K562 (cell line): ENCODE measurements around the gene ZKSCAN3. TPM values are rescaled to one million over a fixed set of nuclear protein-coding genes. Genes with fewer than 3 reads are reported as not detected.

Experiments used
- ATAC-seq: fragments of 200-7000 bp; cut with Tn5 transposase; 3 replicates; pipeline ENCODE4 v1.9.1; 2020; ENCODE audit warnings: moderate library complexity
- BruUV-seq: library from RNA; stranded (reverse); fragments of 400-500 nt; replicated peaks from 2 replicates; lab custom pipeline; 2021; lab: Mats Ljungman, UMichigan
- CTCF ChIA-PET: fragments of 300-600 bp; formaldehyde crosslinking; extraction: SDS; loops from one replicate; lab custom pipeline; 2021; ENCODE audit warnings: low intra/inter-chr PET ratio; lab: Yijun Ruan, JAX
- POLR2A ChIA-PET: fragments of 300-600, 350-650 bp; sonication (Branson Sonifier 250); formaldehyde crosslinking; extraction: SDS; loops from one replicate; lab custom pipeline; 2021; ENCODE audit warnings: antibody characterized with exemption, inconsistent platforms; lab: Yijun Ruan, JAX
- DNase-seq, 4 experiments: peaks; one replicate each; pipeline versions ENCODE4 v3.0.0 to v3.0.0-alpha.2; 2011 to 2018; ENCODE audit warnings: low spot score in 3 of 4, mixed read lengths in 3 of 4; ENCODE audit errors: extremely low read depth in 1 of 4
- FAIRE-seq: peaks from 2 replicates; lab custom pipeline; 2011; peaks lifted over from hg19 to GRCh38; lab: Jason Lieb, UNC
- H2AFZ ChIP-seq: 2 replicates; pipeline ENCODE4 v1.6.0; 2011; ENCODE audit warnings: low read depth, low read length, control low read depth, inconsistent platforms
- H3K27ac ChIP-seq: fragments of 200-600 bp; 3 replicates; pipeline ENCODE4 v1.8.0; 2011; ENCODE audit warnings: low read depth, mild to moderate bottlenecking, control low read depth, inconsistent platforms, low read length, moderate library complexity, mixed read lengths; ENCODE audit errors: extremely low read depth
- H3K27me3 ChIP-seq, 2 experiments: fragments of 300-600 bp in 1 of 2; 2 replicates in 1 of 2; 3 replicates in 1 of 2; pipeline versions ENCODE4 v1.6.0 to v1.8.0; 2011; ENCODE audit warnings: inconsistent platforms in 2 of 2, low read length in 2 of 2, mild to moderate bottlenecking in 1 of 2, mixed read lengths in 1 of 2, moderate library complexity in 1 of 2; ENCODE audit not compliant: control insufficient read depth in 2 of 2, insufficient read depth in 2 of 2
- H3K36me3 ChIP-seq: fragments of 300-600 bp; 3 replicates; pipeline ENCODE4 v1.8.0; 2011; ENCODE audit warnings: mild to moderate bottlenecking, low read length, inconsistent platforms; ENCODE audit not compliant: control insufficient read depth, insufficient read depth
- H3K4me1 ChIP-seq, 2 experiments: fragments of 200-600 bp in 1 of 2; replicated peaks in 1 of 2; 2 replicates in 1 of 2; 3 replicates in 1 of 2; pipeline versions ENCODE4 v1.5.1 to v1.8.0; 2011; ENCODE audit warnings: inconsistent platforms in 2 of 2, low read length in 2 of 2, mild to moderate bottlenecking in 1 of 2, mixed read lengths in 1 of 2, moderate library complexity in 1 of 2; ENCODE audit not compliant: control insufficient read depth in 2 of 2, insufficient read depth in 2 of 2
- H3K4me2 ChIP-seq: 2 replicates; pipeline ENCODE4 v1.6.1; 2011; ENCODE audit warnings: low read length, control low read depth, inconsistent platforms, mixed read lengths; ENCODE audit not compliant: insufficient read depth
- H3K4me3 ChIP-seq: fragments of 200-600 bp; sonication (generic), shearing (Covaris generic); 2 replicates; pipeline ENCODE4 v1.5.1; 2016; ENCODE audit warnings: control low read depth, inconsistent platforms
- H3K79me2 ChIP-seq: fragments of 200-600 bp; 3 replicates; pipeline ENCODE4 v1.8.0; 2011; ENCODE audit warnings: low read length, inconsistent platforms; ENCODE audit not compliant: control insufficient read depth, insufficient read depth
- H3K9ac ChIP-seq, 2 experiments: 2 replicates each; pipeline versions ENCODE4 v1.6.0 to v1.6.1; 2011; ENCODE audit warnings: low read depth in 2 of 2, low read length in 2 of 2, control low read depth in 1 of 2, inconsistent platforms in 1 of 2, mild to moderate bottlenecking in 1 of 2, mixed read lengths in 1 of 2; ENCODE audit not compliant: insufficient read depth in 1 of 2
- H3K9me1 ChIP-seq: one replicate; pipeline ENCODE4 v1.6.0; 2011; ENCODE audit warnings: inconsistent platforms, mild to moderate bottlenecking, low read length, moderate library complexity; ENCODE audit not compliant: control insufficient read depth, insufficient read depth
- H3K9me3 ChIP-seq: replicated peaks from 2 replicates; pipeline ENCODE4 v1.5.1; 2011; ENCODE audit warnings: low read depth, low read length, inconsistent platforms; ENCODE audit not compliant: control insufficient read depth, insufficient read depth
- H4K20me1 ChIP-seq: replicated peaks from 2 replicates; pipeline ENCODE4 v1.6.1; 2011; ENCODE audit warnings: low read length, inconsistent platforms, mixed read lengths; ENCODE audit not compliant: control insufficient read depth, insufficient read depth
- C11orf30 ChIP-seq: fragments of 450-650 bp; IDR thresholded peaks from 2 replicates; pipeline ENCODE4 v1.6.1; 2016; ENCODE audit warnings: low read depth, mild to moderate bottlenecking
- CEBPB ChIP-seq: fragments of 450-650 bp; IDR thresholded peaks from 2 replicates; pipeline ENCODE4 v1.6.1; 2016; ENCODE audit warnings: missing genetic modification characterization, missing compliant biosample characterization
- CEBPG ChIP-seq, 3 experiments: fragments of 200-800 bp in 1 of 3; sonication (Bioruptor generic) in 1 of 3; sonication (generic) in 1 of 3; formaldehyde crosslinking in 1 of 3; IDR thresholded peaks in 2 of 3; conservative IDR thresholded peaks in 1 of 3; 2 replicates each; pipeline versions ENCODE4 v1.6.1 to v1.8.0; 2016 to 2022; ENCODE audit warnings: missing compliant biosample characterization in 2 of 3, missing genetic modification characterization in 2 of 3, mild to moderate bottlenecking in 1 of 3, missing genetic modification reagents in 1 of 3
- EHMT2 ChIP-seq: fragments of 450-650 bp; IDR thresholded peaks from 2 replicates; pipeline ENCODE4 v1.6.1; 2018; ENCODE audit warnings: antibody characterized with exemption
- ETV1 ChIP-seq: fragments of 450-650 bp; conservative IDR thresholded peaks from 2 replicates; pipeline ENCODE4 v1.6.1; 2016; ENCODE audit warnings: missing genetic modification characterization, control low read depth, low read depth, missing compliant biosample characterization
- HLTF ChIP-seq: fragments of 450-650 bp; IDR thresholded peaks from 2 replicates; pipeline ENCODE4 v1.6.1; 2016
- IRF2 ChIP-seq: sonication (generic); formaldehyde crosslinking; IDR thresholded peaks from 2 replicates; pipeline ENCODE4 v1.8.1; 2022; ENCODE audit warnings: mild to moderate bottlenecking, missing genetic modification reagents
- KAT7 ChIP-seq: sonication (generic); formaldehyde crosslinking; IDR thresholded peaks from 2 replicates; pipeline ENCODE4 v1.8.0; 2022; ENCODE audit warnings: missing genetic modification reagents, mild to moderate bottlenecking, borderline replicate concordance
- KDM5B ChIP-seq: fragments of 200-600 bp; sonication (generic); IDR thresholded peaks from 2 replicates; pipeline ENCODE4 v1.6.1; 2012; ENCODE audit warnings: low read depth, mild to moderate bottlenecking, moderate library complexity, low read length, control low read depth, inconsistent platforms; ENCODE audit not compliant: insufficient replicate concordance
- MAFF ChIP-seq: IDR thresholded peaks from 2 replicates; pipeline ENCODE4 v1.6.1; 2012; ENCODE audit warnings: low read length, improper control_type of control experiment
- MAFG ChIP-seq: fragments of 450-650 bp; conservative IDR thresholded peaks from 2 replicates; pipeline ENCODE4 v1.6.1; 2016; ENCODE audit warnings: missing genetic modification characterization, missing compliant biosample characterization
- MEIS2 ChIP-seq: fragments of 450-650 bp; IDR thresholded peaks from 2 replicates; pipeline ENCODE4 v1.6.1; 2014; ENCODE audit warnings: mild to moderate bottlenecking; ENCODE audit not compliant: partially characterized antibody
- RBM34 ChIP-seq: fragments of 200-400 bp; formaldehyde crosslinking; IDR thresholded peaks from 2 replicates; pipeline ENCODE4 v1.6.1; 2018; ENCODE audit warnings: low read length, borderline replicate concordance; ENCODE audit not compliant: insufficient read depth
- TRIM25 ChIP-seq: fragments of 450-650 bp; IDR thresholded peaks from 2 replicates; pipeline ENCODE4 v1.7.0; 2016; ENCODE audit warnings: borderline replicate concordance
- ZNF766 ChIP-seq: fragments of 200-800 bp; sonication (Bioruptor generic); conservative IDR thresholded peaks from 2 replicates; pipeline ENCODE4 v1.6.1; 2016; ENCODE audit warnings: missing genetic modification characterization, missing compliant biosample characterization
- WGBS: fragments of 100-300 bp; shearing (Covaris generic); methylation state at CpG from one replicate; pipeline ENCODE4 v1.1.6; 2016; ENCODE audit warnings: low coverage, mixed read lengths; ENCODE audit not compliant: insufficient coverage; ENCODE audit errors: missing lambda C conversion rate; 5-methylcytosine and 5-hydroxymethylcytosine counted together
- in situ Hi-C: fragments of 300-500 bp; cut with MboI; formaldehyde crosslinking; loops from 4 replicates; pipeline ENCODE4 v1.15.0; 2018; ENCODE audit warnings: inconsistent platforms, mixed read lengths
- intact Hi-C: fragments of 100-400 bp; cut with micrococcal nuclease; formaldehyde crosslinking; loops from 2 replicates; pipeline ENCODE4 v1.14.2; 2022
- polyA plus RNA-seq, 8 experiments: library from polyadenylated mRNA; depleted of rRNA in 4 of 8; stranded (reverse) in 5 of 8; unstranded in 3 of 8; fragments of >200 nt; fragmentation: Nextera tagmentation in 2 of 8; fragmentation: Illumina TruSeq in 1 of 8; extraction: Ambion mirVana in 2 of 8; extraction: Trizol in 1 of 8; gene quantifications; 2 replicates each; pipeline versions ENCODE4 v1.2.1 to v1.2.3, GENCODE V29; 2011 to 2014; ENCODE audit warnings: inconsistent platforms in 1 of 8, missing spikeins in 1 of 8
- total RNA-seq, 7 experiments: library from RNA; depleted of rRNA in 6 of 7; stranded (reverse); fragments of >200 nt in 6 of 7; fragmentation: Illumina TruSeq in 2 of 7; extraction: Trizol in 2 of 7; gene quantifications; 2 replicates each; pipeline versions ENCODE4 v1.2.1 to v1.2.3, GENCODE V29; 2011 to 2021; ENCODE audit warnings: low replicate concordance in 1 of 7
- TF ChIP-seq, protein P1 (sequence below): fragments of 450-650 bp; IDR thresholded peaks from 2 replicates; pipeline ENCODE4 v1.6.1; 2016; ENCODE audit warnings: borderline replicate concordance

ZKSCAN3 gene
- total and polyA plus RNA-seq, 9 of the 15 experiments (the other 6 are each of a cell fraction or from before 2014, with no cell fraction given): 3.0 to 12.4 (median 10.2) TPM

- in situ Hi-C loops (no loop called here), intact Hi-C loops (loop anchor here (5.0 kb wide), 4 partner anchors 52 to 527 kb away; partner anchors contain the start of gene PGBD1)
- ATAC-seq: no peak
- H3K79me2 ChIP-seq: peaks cover 37% of the 10 kb centered on the region
- H3K9ac ChIP-seq: peak overlapping the region; percentile 84 to 99; a peak in 3 of 4 replicates
- H3K4me1 ChIP-seq: peaks cover 23 to 46% of the 10 kb centered on the region in 2 experiments
- peak overlapping the region; percentile 69 for H3K4me3 ChIP-seq
- no peaks in the 10 kb centered on the region for H3K9me3 ChIP-seq
- CTCF ChIA-PET: interaction anchor here (0.6 kb wide), 1 partner anchor 230 kb away, joined by 3 read pairs; no protein-coding TSS in a partner anchor
- no peaks in the 10 kb centered on the region for H3K36me3 ChIP-seq
- peak in 1 of 4 experiments; percentile 32 for DNase-seq
- H4K20me1 ChIP-seq: no peaks in the 10 kb centered on the region
- no peak for FAIRE-seq
- peak overlapping the region; percentile 95 for H3K4me2 ChIP-seq
- no peaks in the 10 kb centered on the region for H3K27me3 ChIP-seq
- WGBS: 37% methylated on average over 7 of the region's 7 CpGs
- peak overlapping the region; percentile 11; the same call in 1 of the 2 replicates for H2AFZ ChIP-seq
- H3K27ac ChIP-seq: peak overlapping the region; percentile 98
- POLR2A ChIA-PET: interaction anchor here (0.6 to 6.4 kb wide), 24 partner anchors 11 to 526 kb away, joined by 3 to 80 read pairs (median 6); partner anchors contain the start of genes PGBD1, ZKSCAN3, ZKSCAN8 and ZSCAN26
- no peaks in the 10 kb centered on the region for H3K9me1 ChIP-seq
- BruUV-seq: no TSS peak
- TF ChIP-seq KAT7 (CRISPR knock-in tag): peak; percentile 54; the same call in 1 of the 2 replicates
- TF ChIP-seq CEBPG (CRISPR knock-in tag; IDR thresholded peaks at IDR 0.05): no peak
- peak; percentile 46 to 60; a peak in 3 of 4 replicates for TF ChIP-seq CEBPG (tag; conservative IDR thresholded peaks at IDR 0.05 in 1 of 2, IDR thresholded peaks at IDR 0.05 in 1 of 2)
- peak; percentile 75 for TF ChIP-seq MAFF
- no peak for TF ChIP-seq IRF2 (CRISPR knock-in tag)
- no peak for TF ChIP-seq HLTF
- 0 out of 2 replicates have a peak, but pooled peaks have one; percentile 13 for TF ChIP-seq EHMT2
- no peak for TF ChIP-seq RBM34
- TF ChIP-seq ZNF766 (CRISPR knock-in tag): no peak
- TF ChIP-seq, protein P1, sequence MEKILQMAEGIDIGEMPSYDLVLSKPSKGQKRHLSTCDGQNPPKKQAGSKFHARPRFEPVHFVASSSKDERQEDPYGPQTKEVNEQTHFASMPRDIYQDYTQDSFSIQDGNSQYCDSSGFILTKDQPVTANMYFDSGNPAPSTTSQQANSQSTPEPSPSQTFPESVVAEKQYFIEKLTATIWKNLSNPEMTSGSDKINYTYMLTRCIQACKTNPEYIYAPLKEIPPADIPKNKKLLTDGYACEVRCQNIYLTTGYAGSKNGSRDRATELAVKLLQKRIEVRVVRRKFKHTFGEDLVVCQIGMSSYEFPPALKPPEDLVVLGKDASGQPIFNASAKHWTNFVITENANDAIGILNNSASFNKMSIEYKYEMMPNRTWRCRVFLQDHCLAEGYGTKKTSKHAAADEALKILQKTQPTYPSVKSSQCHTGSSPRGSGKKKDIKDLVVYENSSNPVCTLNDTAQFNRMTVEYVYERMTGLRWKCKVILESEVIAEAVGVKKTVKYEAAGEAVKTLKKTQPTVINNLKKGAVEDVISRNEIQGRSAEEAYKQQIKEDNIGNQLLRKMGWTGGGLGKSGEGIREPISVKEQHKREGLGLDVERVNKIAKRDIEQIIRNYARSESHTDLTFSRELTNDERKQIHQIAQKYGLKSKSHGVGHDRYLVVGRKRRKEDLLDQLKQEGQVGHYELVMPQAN: peak; percentile 53; the same call in 1 of the 2 replicates
- TF ChIP-seq C11orf30: peak; percentile 91
- TF ChIP-seq TRIM25: no peak
- no peak for TF ChIP-seq ETV1 (tag)
- peak; percentile 15 for TF ChIP-seq KDM5B
- peak; percentile 83 for TF ChIP-seq MAFG (tag)
- TF ChIP-seq CEBPB (tag): peak; percentile 71
- TF ChIP-seq MEIS2: no peak
These were observed 15.3 kb upstream of the ZKSCAN3 start for GRCh38 chr6:28334286-28335039.
